ENCODE data around the gene PGA4. TPM values are rescaled to one million over a fixed set of nuclear protein-coding genes. Genes with fewer than 3 reads are reported as not detected.

Gene PGA4
- total RNA-seq, 2 experiments from 2014 or later = not detected

GRCh38 chr11:61278001-61278470 is 55.9 kb downstream of the PGA4 start:
- no peak overlapping the region for H3K4me3 ChIP-seq (ENCODE audit: low read length)
- no peak for TF ChIP-seq CTCF (IDR thresholded peaks at IDR 0.05)
- no peaks in the 10 kb centered on the region for H3K4me1 ChIP-seq (ENCODE audit: insufficient read depth, low read length)
- Mint-ChIP-seq H3K27me3 (no peaks in the 10 kb centered on the region), H3K9me3 (no peaks in the 10 kb centered on the region), H3K27ac (no peak overlapping the region), H3K4me1 (ENCODE audit: low read depth) (no peaks in the 10 kb centered on the region), H3K4me3 (no peak overlapping the region), H3K36me3 (ENCODE audit: low read depth) (no peaks in the 10 kb centered on the region)
- ChIA-PET CTCF (no interaction called here), POLR2A (no interaction called here)
- no peak for ATAC-seq (ENCODE audit: poor library complexity)
- no peaks in the 10 kb centered on the region for H3K27me3 ChIP-seq (ENCODE audit: control insufficient read depth in 1 of 2, insufficient read depth in 2 of 2, low read length in 2 of 2)
- H3K27ac ChIP-seq (ENCODE audit: low read depth in 1 of 2, low read length in 2 of 2) = no peak overlapping the region
- no peak for DNase-seq
- H3K9me3 ChIP-seq (ENCODE audit: control insufficient read depth in 1 of 2, insufficient read depth in 1 of 2, low read length in 2 of 2) = peaks cover 0 to 5% of the 10 kb centered on the region in 2 experiments
- intact Hi-C loops (cut with DNase I, micrococcal nuclease) = loop anchor here in 1 of 2 experiments (10.0 kb wide), 1 partner anchor 73 kb away; the partner anchor contains the start of gene PGA3
- no peaks in the 10 kb centered on the region for H3K36me3 ChIP-seq (ENCODE audit: insufficient read depth, low read length)

DNA sequence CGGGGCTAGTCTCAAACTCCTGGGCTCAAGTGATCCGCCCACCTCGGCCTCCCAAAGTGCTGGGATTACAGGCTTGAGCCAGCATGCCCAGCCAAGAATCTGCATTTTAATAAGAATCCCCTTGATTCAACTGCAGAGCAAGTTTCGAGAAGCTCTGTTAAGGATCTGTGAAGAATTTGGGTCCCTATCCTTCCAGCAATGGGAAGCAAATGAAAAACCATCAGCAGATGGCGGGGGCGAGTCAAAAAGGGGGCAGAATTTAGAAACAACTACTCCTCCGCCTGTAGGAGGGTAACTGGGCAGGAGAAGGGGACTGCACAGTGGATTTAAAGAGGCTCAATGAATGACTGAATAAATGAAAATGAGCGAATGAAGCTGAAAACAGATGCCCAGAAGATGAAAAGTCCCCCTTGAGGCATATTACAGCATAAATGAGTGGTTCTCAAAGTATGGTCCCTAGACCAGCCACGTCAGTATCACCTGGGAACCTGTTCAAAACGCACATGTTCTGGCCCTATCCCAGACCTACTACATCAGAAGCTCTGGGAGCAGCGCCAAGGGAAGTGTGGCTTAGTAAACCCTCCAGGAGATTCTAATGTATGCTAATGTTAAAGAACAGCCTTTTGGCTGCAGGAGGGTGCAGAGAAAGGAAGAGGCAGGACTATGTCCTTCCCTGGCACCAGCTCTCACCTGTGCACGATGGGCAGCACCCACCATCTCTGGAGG is 58.0 kb downstream of the PGA4 start:
- Histone ChIP-seq H3K4me3 (ENCODE audit: low read length) (no peak overlapping the region), H3K36me3 (ENCODE audit: insufficient read depth, low read length) (no peaks in the 10 kb centered on the region), H3K27me3 (ENCODE audit: control insufficient read depth in 1 of 2, insufficient read depth in 2 of 2, low read length in 2 of 2) (no peaks in the 10 kb centered on the region), H3K27ac (ENCODE audit: low read depth in 1 of 2, low read length in 2 of 2) (no peak overlapping the region), H3K4me1 (ENCODE audit: insufficient read depth, low read length) (no peaks in the 10 kb centered on the region), H3K9me3 (ENCODE audit: control insufficient read depth in 1 of 2, insufficient read depth in 1 of 2, low read length in 2 of 2) (peaks cover 0 to 5% of the 10 kb centered on the region in 2 experiments)
- ChIA-PET CTCF (interaction anchor here (0.6 kb wide), 1 partner anchor 326 kb away, joined by 6 read pairs; no protein-coding TSS in a partner anchor), POLR2A (no interaction called here)
- Mint-ChIP-seq H3K9me3 (no peaks in the 10 kb centered on the region), H3K4me3 (no peak overlapping the region), H3K4me1 (ENCODE audit: low read depth) (no peaks in the 10 kb centered on the region), H3K27ac (no peak overlapping the region), H3K36me3 (ENCODE audit: low read depth) (no peaks in the 10 kb centered on the region), H3K27me3 (no peaks in the 10 kb centered on the region)
- no peak for DNase-seq
- intact Hi-C loops (cut with DNase I, micrococcal nuclease) = loop anchor here in 1 of 2 experiments (10.0 kb wide), 1 partner anchor 75 kb away; the partner anchor contains the start of gene PGA3
- no peak for TF ChIP-seq CTCF (IDR thresholded peaks at IDR 0.05)
- ATAC-seq (ENCODE audit: poor library complexity) = no peak

- H3K27ac Mint-ChIP-seq = no peak overlapping the region
- Histone ChIP-seq H3K9me3 (ENCODE audit: control insufficient read depth in 1 of 2, insufficient read depth in 1 of 2, low read length in 2 of 2) (peaks cover 0 to 5% of the 10 kb centered on the region in 2 experiments), H3K4me3 (ENCODE audit: low read length) (no peak overlapping the region), H3K27ac (ENCODE audit: low read depth in 1 of 2, low read length in 2 of 2) (no peak overlapping the region), H3K27me3 (ENCODE audit: control insufficient read depth in 1 of 2, insufficient read depth in 2 of 2, low read length in 2 of 2) (no peaks in the 10 kb centered on the region), H3K36me3 (ENCODE audit: insufficient read depth, low read length) (no peaks in the 10 kb centered on the region), H3K4me1 (ENCODE audit: insufficient read depth, low read length) (no peaks in the 10 kb centered on the region)
- H3K4me3 Mint-ChIP-seq = no peak overlapping the region
- no peak for TF ChIP-seq CTCF (IDR thresholded peaks at IDR 0.05)
- POLR2A ChIA-PET = no interaction called here
- intact Hi-C loops (cut with DNase I, micrococcal nuclease) = no loop called here
- DNase-seq = no peak
- H3K4me1 Mint-ChIP-seq (ENCODE audit: low read depth) = no peaks in the 10 kb centered on the region
- H3K36me3 Mint-ChIP-seq (ENCODE audit: low read depth) = no peaks in the 10 kb centered on the region
- no peaks in the 10 kb centered on the region for H3K27me3 Mint-ChIP-seq
- no peaks in the 10 kb centered on the region for H3K9me3 Mint-ChIP-seq
- ATAC-seq (ENCODE audit: poor library complexity) = no peak
- CTCF ChIA-PET = no interaction called here
These were observed 58.9 kb downstream of the PGA4 start for GRCh38 chr11:61280883-61281580.

Other genes with a start within 250 kb of the PGA4 start
- gene CD5, start 119.9 kb upstream of the PGA4 start, total RNA-seq = 100 to 1,000 TPM; 421 to 423 TPM
- gene VPS37C, start 60.9 kb upstream of the PGA4 start, total RNA-seq = 1 to 10 TPM; 1.8 to 2.0 TPM
- gene PGA3, start 18.8 kb upstream of the PGA4 start, total RNA-seq = not detected
- gene PGA5, start 18.8 kb downstream of the PGA4 start, total RNA-seq = not detected
- 1 to 10 TPM in 1 of 2 experiments, under 1 TPM in 1; 0.64 to 1.0 TPM for gene VWCE, start 73.0 kb downstream of the PGA4 start, total RNA-seq
- gene DDB1, start 110.8 kb downstream of the PGA4 start, total RNA-seq = 100 to 1,000 TPM; 140 to 147 TPM
- gene TKFC, start 110.9 kb downstream of the PGA4 start, total RNA-seq = 10 to 100 TPM; 21.8 to 26.3 TPM
- 10 to 100 TPM; 24.4 to 25.8 TPM for gene CYB561A3, start 139.5 kb downstream of the PGA4 start, total RNA-seq
- gene TMEM138, start 140.0 kb downstream of the PGA4 start, total RNA-seq = 10 to 100 TPM; 59.2 to 60.9 TPM
- 1 to 10 TPM; 3.4 to 3.8 TPM for gene TMEM216, start 170.2 kb downstream of the PGA4 start, total RNA-seq
- 100 to 1,000 TPM; 111 to 116 TPM for gene CPSF7, start 207.6 kb downstream of the PGA4 start, total RNA-seq
- 10 to 100 TPM; 28.7 to 33.0 TPM for gene SDHAF2, start 207.8 kb downstream of the PGA4 start, total RNA-seq

Data from CD4-positive, alpha-beta T cell (primary cell).